ENCODE measurements around the gene MMP1. TPM values are rescaled to one million over a fixed set of nuclear protein-coding genes. Genes with fewer than 3 reads are reported as not detected.

Gene MMP1
- total and polyA plus RNA-seq, 2 of the 4 experiments (the other 2 are of a cell fraction) = 166 to 245 TPM

DNA sequence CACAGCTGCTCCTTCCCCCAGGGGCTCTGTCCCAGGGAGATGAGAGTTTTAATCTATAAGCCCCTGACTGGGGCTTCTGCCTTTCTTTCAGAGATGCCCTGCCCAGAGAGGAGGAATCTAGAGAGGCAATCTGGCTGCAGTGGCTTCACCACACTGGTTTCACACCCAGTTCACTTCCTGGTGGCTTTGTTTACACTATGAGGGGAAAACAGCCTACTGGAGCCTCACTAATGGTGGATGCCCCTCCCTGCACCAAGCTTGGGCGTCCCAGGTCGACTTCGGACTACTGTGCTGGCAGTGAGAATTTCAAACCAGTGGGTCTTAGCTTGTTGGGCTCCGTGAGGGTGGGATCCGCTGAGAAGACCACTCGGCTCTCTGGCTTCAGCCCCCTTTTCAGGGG, 21.5 kb upstream of the MMP1 start:
- BruUV-seq (replicated peaks) = no TSS peak
- H3K4me1 ChIP-seq (ENCODE audit: control insufficient read depth, insufficient read depth, low read length) = no peaks in the 10 kb centered on the region
- POLR2A ChIA-PET (ENCODE audit: unreplicated experiment) = no interaction called here

More for the DNA sequence above, 21.5 kb upstream of the MMP1 start:
- Histone ChIP-seq H2BK20ac (ENCODE audit: low read depth, low read length) (no peak overlapping the region), H2AK5ac (ENCODE audit: low read depth, low read length) (no peak overlapping the region), H3K9ac (ENCODE audit: low read depth, low read length) (no peak overlapping the region), H3K9me1 (ENCODE audit: insufficient read depth, low read length) (no peaks in the 10 kb centered on the region), H3K56ac (ENCODE audit: extremely low read depth, insufficient read depth, low read length) (no peak overlapping the region), H3K18ac (ENCODE audit: low read depth, low read length) (no peak overlapping the region), H4K8ac (ENCODE audit: low read depth in 2 of 2, low read length in 2 of 2) (no peak overlapping the region), H3K79me1 (ENCODE audit: low read depth in 1 of 2, low read length in 2 of 2) (no peaks in the 10 kb centered on the region), H3K27ac (ENCODE audit: insufficient read depth, low read length) (no peak overlapping the region), H3K36me3 (ENCODE audit: control insufficient read depth, insufficient read depth, low read length) (no peaks in the 10 kb centered on the region), H3K9me3 (ENCODE audit: control insufficient read depth, insufficient read depth, low read length) (no peaks in the 10 kb centered on the region), H2BK15ac (ENCODE audit: low read depth, low read length) (no peak overlapping the region), H3K4me2 (ENCODE audit: low read depth, low read length) (no peak overlapping the region), H4K91ac (ENCODE audit: insufficient read depth, low read depth, low read length) (no peak overlapping the region), H3K14ac (replicated peaks; ENCODE audit: low read depth, low read length) (no peak overlapping the region), H2BK5ac (ENCODE audit: low read depth, low read length, poor library complexity, severe bottlenecking) (no peak overlapping the region), H2AFZ (replicated peaks; ENCODE audit: low read length, poor library complexity) (no peak overlapping the region), H3K4ac (ENCODE audit: low read depth, low read length) (no peak overlapping the region), H2AK9ac (replicated peaks; ENCODE audit: low read depth, low read length, poor library complexity) (no peak overlapping the region), H4K20me1 (ENCODE audit: insufficient read depth, low read length) (no peaks in the 10 kb centered on the region), H3K23ac (ENCODE audit: low read depth, low read length) (no peak overlapping the region), H4K5ac (ENCODE audit: low read depth, low read length) (no peak overlapping the region), H3K27me3 (ENCODE audit: control insufficient read depth, insufficient read depth, low read length) (peaks cover 24% of the 10 kb centered on the region), H3K4me3 (ENCODE audit: insufficient read depth, low read depth, low read length) (no peak overlapping the region), H2BK120ac (ENCODE audit: low read depth, low read length) (no peak overlapping the region)
- intact Hi-C loops (cut with micrococcal nuclease) = no loop called here
- ATAC-seq (ENCODE audit: low read depth) = no peak
- DNase-seq = no peak
- CTCF ChIA-PET = no interaction called here
- WGBS, 2 experiments (ENCODE audit: extremely low coverage in 2 of 2, insufficient read length in 1 of 2) = 76% methylated on average over 3 of the region's 6 CpGs; no CpG with 5 or more reads in 1 of the 2 experiments
- no peak for TF ChIP-seq NFE2L2 (IDR thresholded peaks at IDR 0.05; ENCODE audit: low read depth, low read length)
- TF ChIP-seq, protein P1, sequence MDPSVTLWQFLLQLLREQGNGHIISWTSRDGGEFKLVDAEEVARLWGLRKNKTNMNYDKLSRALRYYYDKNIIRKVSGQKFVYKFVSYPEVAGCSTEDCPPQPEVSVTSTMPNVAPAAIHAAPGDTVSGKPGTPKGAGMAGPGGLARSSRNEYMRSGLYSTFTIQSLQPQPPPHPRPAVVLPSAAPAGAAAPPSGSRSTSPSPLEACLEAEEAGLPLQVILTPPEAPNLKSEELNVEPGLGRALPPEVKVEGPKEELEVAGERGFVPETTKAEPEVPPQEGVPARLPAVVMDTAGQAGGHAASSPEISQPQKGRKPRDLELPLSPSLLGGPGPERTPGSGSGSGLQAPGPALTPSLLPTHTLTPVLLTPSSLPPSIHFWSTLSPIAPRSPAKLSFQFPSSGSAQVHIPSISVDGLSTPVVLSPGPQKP (IDR thresholded peaks at IDR 0.05; ENCODE audit: borderline replicate concordance, low read depth, low read length) = no peak
- no peak for TF ChIP-seq CHD1 (IDR thresholded peaks at IDR 0.05; ENCODE audit: low read depth, low read length)
- no peak for TF ChIP-seq MXI1 (IDR thresholded peaks at IDR 0.05; ENCODE audit: borderline replicate concordance, low read depth, low read length)
- no peak for TF ChIP-seq MAFK (IDR thresholded peaks at IDR 0.05; ENCODE audit: low read depth, low read length)
- TF ChIP-seq RAD21 (IDR thresholded peaks at IDR 0.05; ENCODE audit: low read length) = no peak
- no peak for TF ChIP-seq SMC3 (IDR thresholded peaks at IDR 0.05; ENCODE audit: low read depth, low read length)
- TF ChIP-seq POLR2A (IDR thresholded peaks at IDR 0.05; ENCODE audit: low read depth, low read length) = no peak
- no peak for TF ChIP-seq CEBPB (IDR thresholded peaks at IDR 0.05; ENCODE audit: low read depth, low read length)
- TF ChIP-seq, protein P2, sequence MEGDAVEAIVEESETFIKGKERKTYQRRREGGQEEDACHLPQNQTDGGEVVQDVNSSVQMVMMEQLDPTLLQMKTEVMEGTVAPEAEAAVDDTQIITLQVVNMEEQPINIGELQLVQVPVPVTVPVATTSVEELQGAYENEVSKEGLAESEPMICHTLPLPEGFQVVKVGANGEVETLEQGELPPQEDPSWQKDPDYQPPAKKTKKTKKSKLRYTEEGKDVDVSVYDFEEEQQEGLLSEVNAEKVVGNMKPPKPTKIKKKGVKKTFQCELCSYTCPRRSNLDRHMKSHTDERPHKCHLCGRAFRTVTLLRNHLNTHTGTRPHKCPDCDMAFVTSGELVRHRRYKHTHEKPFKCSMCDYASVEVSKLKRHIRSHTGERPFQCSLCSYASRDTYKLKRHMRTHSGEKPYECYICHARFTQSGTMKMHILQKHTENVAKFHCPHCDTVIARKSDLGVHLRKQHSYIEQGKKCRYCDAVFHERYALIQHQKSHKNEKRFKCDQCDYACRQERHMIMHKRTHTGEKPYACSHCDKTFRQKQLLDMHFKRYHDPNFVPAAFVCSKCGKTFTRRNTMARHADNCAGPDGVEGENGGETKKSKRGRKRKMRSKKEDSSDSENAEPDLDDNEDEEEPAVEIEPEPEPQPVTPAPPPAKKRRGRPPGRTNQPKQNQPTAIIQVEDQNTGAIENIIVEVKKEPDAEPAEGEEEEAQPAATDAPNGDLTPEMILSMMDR (conservative IDR thresholded peaks at IDR 0.05; ENCODE audit: low read depth, low read length) = no peak
- no peak for TF ChIP-seq RCOR1 (IDR thresholded peaks at IDR 0.05; ENCODE audit: insufficient replicate concordance, low read length)
- no peak for TF ChIP-seq RFX5 (IDR thresholded peaks at IDR 0.05; ENCODE audit: low read depth, low read length)
- TF ChIP-seq FOS (IDR thresholded peaks at IDR 0.05; ENCODE audit: low read depth, low read length) = no peak
- TF ChIP-seq, protein P3, sequence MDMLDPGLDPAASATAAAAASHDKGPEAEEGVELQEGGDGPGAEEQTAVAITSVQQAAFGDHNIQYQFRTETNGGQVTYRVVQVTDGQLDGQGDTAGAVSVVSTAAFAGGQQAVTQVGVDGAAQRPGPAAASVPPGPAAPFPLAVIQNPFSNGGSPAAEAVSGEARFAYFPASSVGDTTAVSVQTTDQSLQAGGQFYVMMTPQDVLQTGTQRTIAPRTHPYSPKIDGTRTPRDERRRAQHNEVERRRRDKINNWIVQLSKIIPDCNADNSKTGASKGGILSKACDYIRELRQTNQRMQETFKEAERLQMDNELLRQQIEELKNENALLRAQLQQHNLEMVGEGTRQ (IDR thresholded peaks at IDR 0.05; ENCODE audit: low read depth, low read length) = no peak
- TF ChIP-seq BHLHE40 (IDR thresholded peaks at IDR 0.05; ENCODE audit: low read depth, low read length) = no peak
- TF ChIP-seq MAZ (IDR thresholded peaks at IDR 0.05; ENCODE audit: borderline replicate concordance, low read depth, low read length) = no peak
- in situ Hi-C loops (cut with MboI; ENCODE audit: low sequenced_read_pairs) = loop anchor here (10.0 kb wide), 1 partner anchor 235 kb away; no protein-coding TSS in a partner anchor
- dilution Hi-C loops (cut with HindIII; ENCODE audit: low sequenced_read_pairs, unreplicated experiment) = no loop called here

Data from IMR-90 (cell line).